HepG2 (cell line): Measurements from ENCODE around the gene GSTT2B. TPM values are rescaled to one million over a fixed set of nuclear protein-coding genes. Genes with fewer than 3 reads are reported as not detected.

Experiments used
- ATAC-seq: fragments of 200-7000 bp; cut with Tn5 transposase; 3 replicates; pipeline ENCODE4 v1.9.1; 2020; ENCODE audit warnings: mild to moderate bottlenecking, moderate library complexity
- BruUV-seq: library from RNA; stranded (reverse); fragments of 400-500 nt; replicated peaks from 2 replicates; lab custom pipeline; 2021; lab: Mats Ljungman, UMichigan
- CTCF ChIA-PET: fragments of 300-600 bp; formaldehyde crosslinking; extraction: SDS; loops from one replicate; lab custom pipeline; 2021; ENCODE audit warnings: low total read pairs, inconsistent platforms, low intra/inter-chr PET ratio; lab: Yijun Ruan, JAX
- POLR2A ChIA-PET: fragments of 350-600 bp; sonication (Branson Sonifier 250); formaldehyde crosslinking; loops from one replicate; lab custom pipeline; 2020; ENCODE audit warnings: antibody characterized with exemption, inconsistent platforms; lab: Yijun Ruan, JAX
- DNase-seq: peaks from one replicate; pipeline ENCODE4 v3.0.0-alpha.2; 2015; ENCODE audit warnings: low spot score
- FAIRE-seq: peaks from 3 replicates; lab custom pipeline; 2011; peaks lifted over from hg19 to GRCh38; lab: Jason Lieb, UNC
- H2AFZ ChIP-seq: one replicate; pipeline ENCODE4 v1.6.1; 2011; ENCODE audit warnings: low read length, inconsistent platforms
- H3K27ac ChIP-seq: fragments of 300-600 bp; 3 replicates; pipeline ENCODE4 v1.8.0; 2011; ENCODE audit warnings: mixed run types, mild to moderate bottlenecking, mixed read lengths, low read length, inconsistent platforms; ENCODE audit not compliant: insufficient read depth; ENCODE audit errors: extremely low read length
- H3K27me3 ChIP-seq, 2 experiments: fragments of 200-600 bp in 1 of 2; 2 replicates in 1 of 2; 3 replicates in 1 of 2; pipeline versions ENCODE4 v1.6.0 to v1.8.0; 2011; ENCODE audit warnings: low read length in 2 of 2, mild to moderate bottlenecking in 2 of 2, moderate library complexity in 2 of 2, inconsistent platforms in 1 of 2; ENCODE audit not compliant: insufficient read depth in 2 of 2, control insufficient read depth in 1 of 2
- H3K36me3 ChIP-seq, 2 experiments: fragments of 200-600 bp in 1 of 2; replicated peaks in 1 of 2; 2 replicates in 1 of 2; 3 replicates in 1 of 2; pipeline versions ENCODE4 v1.5.1 to v1.8.0; 2011; ENCODE audit warnings: low read length in 2 of 2, inconsistent platforms in 1 of 2; ENCODE audit not compliant: insufficient read depth in 2 of 2, control insufficient read depth in 1 of 2
- H3K4me1 ChIP-seq: 2 replicates; pipeline ENCODE4 v1.5.1; 2012; ENCODE audit warnings: low read length, inconsistent platforms; ENCODE audit not compliant: insufficient read depth
- H3K4me2 ChIP-seq: 2 replicates; pipeline ENCODE4 v1.6.0; 2011; ENCODE audit warnings: low read depth, low read length, inconsistent platforms
- H3K4me3 ChIP-seq, 3 experiments: fragments of 200-600 bp in 1 of 3; sonication (generic), shearing (Covaris generic) in 1 of 3; replicated peaks in 1 of 3; 2 replicates each; pipeline ENCODE4 v1.5.1; 2011 to 2016; ENCODE audit warnings: low read length in 3 of 3, inconsistent platforms in 2 of 3, low read depth in 2 of 3, mild to moderate bottlenecking in 2 of 3, control low read depth in 1 of 3, mixed read lengths in 1 of 3; ENCODE audit not compliant: insufficient read depth in 1 of 3
- H3K79me2 ChIP-seq: one replicate; pipeline ENCODE4 v1.6.1; 2011; ENCODE audit warnings: low read length, inconsistent platforms; ENCODE audit not compliant: insufficient read depth
- H3K9ac ChIP-seq: 2 replicates; pipeline ENCODE4 v1.6.0; 2011; ENCODE audit warnings: mild to moderate bottlenecking, low read depth, low read length, inconsistent platforms; ENCODE audit not compliant: insufficient read depth
- H3K9me3 ChIP-seq: 2 replicates; pipeline ENCODE4 v1.5.1; 2012; ENCODE audit warnings: mild to moderate bottlenecking, low read length
- H4K20me1 ChIP-seq: 2 replicates; pipeline ENCODE4 v1.6.0; 2011; ENCODE audit warnings: inconsistent platforms, mild to moderate bottlenecking, low read length, moderate library complexity; ENCODE audit not compliant: insufficient read depth
- DZIP1 ChIP-seq: sonication (generic); formaldehyde crosslinking; IDR thresholded peaks from 2 replicates; pipeline ENCODE4 v1.5.0; 2020; ENCODE audit warnings: mild to moderate bottlenecking, missing genetic modification reagents
- HOXA3 ChIP-seq: sonication (generic); formaldehyde crosslinking; IDR thresholded peaks from 2 replicates; pipeline ENCODE4 v1.5.0; 2020; ENCODE audit warnings: missing genetic modification reagents
- NR2F1 ChIP-seq, 2 experiments: fragments of 450-650 bp in 1 of 2; formaldehyde crosslinking in 1 of 2; IDR thresholded peaks; 2 replicates each; pipeline versions ENCODE4 v1.5.0 to v1.6.1; 2016 to 2020; ENCODE audit warnings: mild to moderate bottlenecking in 1 of 2, missing compliant biosample characterization in 1 of 2, missing genetic modification reagents in 1 of 2, moderate library complexity in 1 of 2
- NRL ChIP-seq: sonication (generic); formaldehyde crosslinking; IDR thresholded peaks from 2 replicates; pipeline ENCODE4 v1.5.0; 2020; ENCODE audit warnings: missing genetic modification reagents, mild to moderate bottlenecking, moderate library complexity, borderline replicate concordance
- PTBP1 ChIP-seq: fragments of 200-400 bp; formaldehyde crosslinking; IDR thresholded peaks from 2 replicates; pipeline ENCODE4 v1.6.1; 2018; ENCODE audit warnings: low read length, low read depth; ENCODE audit not compliant: poor library complexity, severe bottlenecking
- REPIN1 ChIP-seq: sonication (generic); formaldehyde crosslinking; IDR thresholded peaks from 2 replicates; pipeline ENCODE4 v1.8.0; 2022; ENCODE audit warnings: missing genetic modification reagents, low read depth, mild to moderate bottlenecking, borderline replicate concordance
- SALL1 ChIP-seq: sonication (generic); formaldehyde crosslinking; IDR thresholded peaks from 2 replicates; pipeline ENCODE4 v1.8.0; 2022; ENCODE audit warnings: mild to moderate bottlenecking, missing genetic modification reagents
- SRSF9 ChIP-seq: fragments of 200-400 bp; formaldehyde crosslinking; IDR thresholded peaks from 2 replicates; pipeline ENCODE4 v1.6.1; 2018; ENCODE audit warnings: borderline replicate concordance, mild to moderate bottlenecking, low read depth, low read length; ENCODE audit not compliant: insufficient read depth, poor library complexity, severe bottlenecking
- SRY ChIP-seq: sonication (generic); formaldehyde crosslinking; IDR thresholded peaks from 2 replicates; pipeline ENCODE4 v1.8.0; 2022; ENCODE audit warnings: mild to moderate bottlenecking, missing genetic modification reagents
- TGIF2 ChIP-seq: IDR thresholded peaks from 2 replicates; pipeline ENCODE4 v1.6.1; 2016; ENCODE audit warnings: control low read depth, missing compliant biosample characterization
- U2AF2 ChIP-seq: fragments of 200-400 bp; formaldehyde crosslinking; IDR thresholded peaks from 2 replicates; pipeline ENCODE4 v1.6.1; 2017; ENCODE audit warnings: low read depth, mild to moderate bottlenecking, low read length
- ZBTB37 ChIP-seq: sonication (generic); formaldehyde crosslinking; IDR thresholded peaks from 2 replicates; pipeline ENCODE4 v1.4.0; 2020; ENCODE audit warnings: mild to moderate bottlenecking, missing genetic modification reagents
- ZBTB7A ChIP-seq: sonication (generic); formaldehyde crosslinking; IDR thresholded peaks from 2 replicates; pipeline ENCODE4 v1.8.0; 2022; ENCODE audit warnings: mild to moderate bottlenecking, missing genetic modification reagents
- ZNF549 ChIP-seq: sonication (generic); formaldehyde crosslinking; IDR thresholded peaks from 2 replicates; pipeline ENCODE4 v1.5.0; 2020; ENCODE audit warnings: missing genetic modification reagents
- ZNF687 ChIP-seq: sonication (generic); formaldehyde crosslinking; IDR thresholded peaks from 2 replicates; pipeline ENCODE4 v1.5.1; 2020; ENCODE audit warnings: mild to moderate bottlenecking, missing genetic modification reagents, moderate library complexity
- ZNF790 ChIP-seq: sonication (generic); formaldehyde crosslinking; IDR thresholded peaks from 2 replicates; pipeline ENCODE4 v1.8.0; 2022; ENCODE audit warnings: missing genetic modification reagents, mild to moderate bottlenecking, borderline replicate concordance
- ZNF841 ChIP-seq: sonication (generic); formaldehyde crosslinking; IDR thresholded peaks from 2 replicates; pipeline ENCODE4 v1.8.1; 2023; ENCODE audit warnings: missing genetic modification reagents, borderline replicate concordance
- whole genome bisulfite sequencing: methylation state at CpG from one replicate; pipeline ENCODE4 v1.1.6; 2017; ENCODE audit warnings: low lambda C conversion rate; 5-methylcytosine and 5-hydroxymethylcytosine counted together
- in situ Hi-C: cut with HindIII; loops from 2 replicates; pipeline ENCODE4 v1.10.0; 2017; ENCODE audit warnings: low pct_unique_long_range_greater_than_20kb; ENCODE audit not compliant: extremely low pct_ligation_motif_present
- intact Hi-C: fragments of 100-400 bp; cut with micrococcal nuclease; formaldehyde crosslinking; loops from one replicate; pipeline ENCODE4 v1.10.0; 2022; ENCODE audit not compliant: unreplicated experiment
- polyA plus RNA-seq, 8 experiments: library from polyadenylated mRNA; depleted of rRNA in 3 of 8; stranded (reverse) in 7 of 8; unstranded in 1 of 8; fragments of >200 nt; fragmentation: Illumina TruSeq in 4 of 8; extraction: Trizol in 4 of 8; gene quantifications; 2 replicates each; pipeline versions ENCODE4 v1.2.1 to v1.2.3, GENCODE V29; 2011 to 2016; ENCODE audit warnings: low read depth in 4 of 8, missing spikeins in 1 of 8, mixed read lengths in 1 of 8; ENCODE audit not compliant: insufficient read depth in 1 of 8
- total RNA-seq, 5 experiments: library from RNA; depleted of rRNA; stranded (reverse); fragments of >200 nt; fragmentation: Illumina TruSeq; extraction: Trizol; gene quantifications; 2 replicates each; pipeline ENCODE4 v1.2.3, GENCODE V29; 2016; ENCODE audit warnings: low read depth in 1 of 5

Gene GSTT2B
- total and polyA plus RNA-seq, 2 of the 13 experiments (the other 11 are each of a cell fraction or from before 2014, with no cell fraction given), result 1.5 to 3.9 TPM

- in situ Hi-C loops, result loop anchor here (5.0 kb wide), 1 partner anchor 71 kb away; no protein-coding TSS in a partner anchor
- peaks cover 71% of the 10 kb centered on the region for H3K4me1 ChIP-seq
- intact Hi-C loops, result no loop called here
- FAIRE-seq (no peak), ATAC-seq (no peak), DNase-seq (no peak)
- H3K27me3 ChIP-seq, result no peaks in the 10 kb centered on the region; a peak in 1 of 5 replicates
- H4K20me1 ChIP-seq, result no peaks in the 10 kb centered on the region
- ChIA-PET POLR2A (interaction anchor here (2.1 kb wide), 1 partner anchor 114 kb away, joined by 8 read pairs; the partner anchor contains the start of gene MIF), CTCF (no interaction called here)
- peak overlapping the region; percentile 73 for H3K9ac ChIP-seq
- peak overlapping the region; percentile 5 for H2AFZ ChIP-seq
- H3K9me3 ChIP-seq, result no peaks in the 10 kb centered on the region
- WGBS, result 75% methylated on average over 1 of the region's 1 CpG
- H3K36me3 ChIP-seq, result no peaks in the 10 kb centered on the region
- peak overlapping the region; percentile 86 for H3K4me2 ChIP-seq
- peaks cover 15% of the 10 kb centered on the region for H3K79me2 ChIP-seq
- H3K4me3 ChIP-seq, result peak overlapping the region; percentile 17 to 95 (median 24); a peak in 4 of 6 replicates
- H3K27ac ChIP-seq, result peak overlapping the region; percentile 87
- no TSS peak for BruUV-seq
- TF ChIP-seq ZNF841 (CRISPR knock-in tag) (no peak), SRSF9 (no peak), SALL1 (CRISPR knock-in tag) (0 out of 2 replicates have a peak, but pooled peaks have one; percentile 12), ZNF687 (CRISPR knock-in tag) (peak; percentile 44), ZNF549 (CRISPR knock-in tag) (no peak), HOXA3 (CRISPR knock-in tag) (no peak), ZBTB7A (CRISPR knock-in tag) (0 out of 2 replicates have a peak, but pooled peaks have one; percentile 28), DZIP1 (CRISPR knock-in tag) (0 out of 2 replicates have a peak, but pooled peaks have one; percentile 61), NRL (CRISPR knock-in tag) (0 out of 2 replicates have a peak, but pooled peaks have one; percentile 62), REPIN1 (no peak), PTBP1 (peak; percentile 77), U2AF2 (no peak), SRY (0 out of 2 replicates have a peak, but pooled peaks have one; percentile 15), ZNF790 (CRISPR knock-in tag) (no peak), NR2F1 (CRISPR knock-in tag; IDR thresholded peaks at IDR 0.05) (no peak), ZBTB37 (CRISPR knock-in tag) (no peak), TGIF2 (CRISPR knock-in tag) (no peak)
Measured at GRCh38 chr22:24008022-24008283, 47.0 kb upstream of the GSTT2B start.
